Hepatocyte (in vitro differentiated cells): Measurements from ENCODE around the gene PMM1. TPM values are rescaled to one million over a fixed set of nuclear protein-coding genes. Genes with fewer than 3 reads are reported as not detected.
A peak's percentile ranks its signal among the peaks of the same experiment; 100 is the strongest.

ENCODE experiments used
- DNase-seq: peaks from one replicate; pipeline ENCODE4 v3.0.0-alpha.2; 2016; ENCODE audit warnings: low spot score
- H2AFZ ChIP-seq: fragments of 200-600 bp; sonication (generic); 2 replicates; pipeline ENCODE4 v1.6.0; 2016; ENCODE audit warnings: antibody characterized with exemption, mild to moderate bottlenecking
- H3K27ac ChIP-seq: fragments of 200-600 bp; sonication (generic); 2 replicates; pipeline ENCODE4 v1.5.1; 2016; ENCODE audit warnings: mild to moderate bottlenecking
- H3K27me3 ChIP-seq: fragments of 200-600 bp; sonication (generic); 2 replicates; pipeline ENCODE4 v1.6.1; 2016
- H3K36me3 ChIP-seq: fragments of 200-600 bp; sonication (generic); replicated peaks from 2 replicates; pipeline ENCODE4 v1.5.1; 2016; ENCODE audit warnings: low read depth; ENCODE audit not compliant: insufficient read depth
- H3K4me1 ChIP-seq: fragments of 200-600 bp; sonication (generic); 2 replicates; pipeline ENCODE4 v1.5.1; 2016; ENCODE audit warnings: mild to moderate bottlenecking, moderate library complexity; ENCODE audit not compliant: insufficient read depth
- H3K4me2 ChIP-seq: fragments of 200-600 bp; sonication (generic); 2 replicates; pipeline ENCODE4 v1.6.0; 2016
- H3K4me3 ChIP-seq: fragments of 200-600 bp; sonication (generic); 2 replicates; pipeline ENCODE4 v1.5.1; 2016; ENCODE audit warnings: mild to moderate bottlenecking
- H3K79me2 ChIP-seq: fragments of 200-600 bp; sonication (generic); 2 replicates; pipeline ENCODE4 v1.6.0; 2017; ENCODE audit warnings: mild to moderate bottlenecking
- H3K9me2 ChIP-seq: fragments of 200-600 bp; sonication (generic); replicated peaks from 2 replicates; pipeline ENCODE4 v1.6.0; 2017; ENCODE audit warnings: mild to moderate bottlenecking; ENCODE audit not compliant: insufficient read depth
- H3K9me3 ChIP-seq: fragments of 200-600 bp; sonication (generic); 2 replicates; pipeline ENCODE4 v1.5.1; 2016; ENCODE audit warnings: low read depth, mild to moderate bottlenecking
- H4K20me1 ChIP-seq: fragments of 200-600 bp; sonication (generic); 2 replicates; pipeline ENCODE4 v1.6.0; 2016; ENCODE audit warnings: mild to moderate bottlenecking; ENCODE audit not compliant: insufficient read depth, poor library complexity, severe bottlenecking
- EZH2 ChIP-seq: fragments of 200-600 bp; sonication (generic); IDR thresholded peaks from 2 replicates; pipeline ENCODE4 v1.6.1; 2016; ENCODE audit warnings: antibody characterized with exemption, mild to moderate bottlenecking, borderline replicate concordance
- EZH2phosphoT487 ChIP-seq: fragments of 200-600 bp; sonication (generic); IDR thresholded peaks from one replicate; pipeline ENCODE4 v1.6.1; 2018; ENCODE audit warnings: antibody characterized with exemption, mild to moderate bottlenecking, low read depth, moderate library complexity; ENCODE audit not compliant: unreplicated experiment, severe bottlenecking
- WGBS: methylation state at CpG from one replicate; pipeline ENCODE4 v1.1.6; 2016; ENCODE audit warnings: low lambda C conversion rate; ENCODE audit errors: missing lambda C conversion rate; 5-methylcytosine and 5-hydroxymethylcytosine counted together
- polyA plus RNA-seq: library from polyadenylated mRNA; unstranded; fragments of >200 nt; fragmentation: Nextera tagmentation; extraction: Ambion mirVana; gene quantifications from 2 replicates; pipeline ENCODE4 v1.2.1, GENCODE V29; 2016
- total RNA-seq: library from RNA; depleted of rRNA; stranded (reverse); fragments of >200 nt; gene quantifications from 2 replicates; pipeline ENCODE4 v1.2.3, GENCODE V29; 2014
- TF ChIP-seq, protein P1 (sequence below): fragments of 200-600 bp; sonication (generic); IDR thresholded peaks from 2 replicates; pipeline ENCODE4 v1.5.1; 2016; ENCODE audit warnings: antibody characterized with exemption, mild to moderate bottlenecking; ENCODE audit not compliant: poor library complexity

PMM1 gene
- total and polyA plus RNA-seq, 2 experiments from 2014 or later: 36.5 to 68.7 TPM

DNA sequence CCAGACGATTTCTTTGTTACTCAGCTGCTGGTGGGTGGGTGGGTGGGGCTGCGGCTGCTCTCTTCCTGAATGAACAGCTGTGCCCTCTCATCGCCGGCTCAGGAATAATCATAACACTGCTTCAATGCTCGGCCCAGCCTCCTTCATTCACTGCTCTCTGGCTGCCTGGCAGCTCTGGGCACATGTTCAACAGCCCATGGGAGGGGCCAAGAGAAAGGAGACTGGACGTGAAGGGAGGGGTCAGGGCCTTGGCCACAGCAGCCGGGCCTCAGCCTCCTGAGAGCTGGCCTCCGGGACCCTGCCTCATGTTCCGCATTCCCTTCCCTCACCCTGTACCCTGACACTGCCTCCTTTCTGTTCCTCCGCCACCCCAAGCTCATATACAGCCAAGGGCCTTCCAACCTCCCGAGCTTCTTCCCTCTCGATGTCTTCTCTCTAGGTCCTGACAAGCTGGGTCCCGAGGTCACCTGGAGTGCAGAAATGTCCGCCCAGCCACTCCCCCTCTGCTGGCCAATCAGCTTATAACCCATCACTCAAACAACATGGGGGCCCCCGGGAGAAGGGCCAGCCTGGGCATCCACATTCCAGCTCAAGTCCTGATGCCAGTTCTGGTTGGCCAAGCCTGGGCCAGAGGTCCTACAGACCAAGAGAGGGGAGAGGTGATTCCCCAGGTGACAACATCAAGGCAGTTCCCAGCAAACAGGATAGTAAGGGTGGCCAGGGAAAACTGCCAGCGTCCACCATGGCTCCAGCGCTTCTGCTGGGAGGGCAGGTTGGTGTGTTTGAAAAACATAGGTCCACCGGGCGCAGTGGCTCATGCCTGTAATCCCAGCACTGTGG, 32.0 kb downstream of the PMM1 start:
- WGBS: 67% methylated on average over 19 of the region's 19 CpGs
- Histone ChIP-seq H3K9me3 (no peaks in the 10 kb centered on the region), H3K4me1 (peaks cover 30% of the 10 kb centered on the region), H3K27ac (peak overlapping the region; percentile 88), H3K79me2 (no peaks in the 10 kb centered on the region), H3K4me3 (no peak overlapping the region), H3K4me2 (peak overlapping the region; percentile 61), H3K36me3 (no peaks in the 10 kb centered on the region), H3K9me2 (no peaks in the 10 kb centered on the region), H4K20me1 (no peaks in the 10 kb centered on the region), H3K27me3 (no peaks in the 10 kb centered on the region), H2AFZ (no peak overlapping the region)
- DNase-seq: peak; percentile 69
- TF ChIP-seq EZH2phosphoT487 (no peak), EZH2 (no peak)
- TF ChIP-seq, protein P1, sequence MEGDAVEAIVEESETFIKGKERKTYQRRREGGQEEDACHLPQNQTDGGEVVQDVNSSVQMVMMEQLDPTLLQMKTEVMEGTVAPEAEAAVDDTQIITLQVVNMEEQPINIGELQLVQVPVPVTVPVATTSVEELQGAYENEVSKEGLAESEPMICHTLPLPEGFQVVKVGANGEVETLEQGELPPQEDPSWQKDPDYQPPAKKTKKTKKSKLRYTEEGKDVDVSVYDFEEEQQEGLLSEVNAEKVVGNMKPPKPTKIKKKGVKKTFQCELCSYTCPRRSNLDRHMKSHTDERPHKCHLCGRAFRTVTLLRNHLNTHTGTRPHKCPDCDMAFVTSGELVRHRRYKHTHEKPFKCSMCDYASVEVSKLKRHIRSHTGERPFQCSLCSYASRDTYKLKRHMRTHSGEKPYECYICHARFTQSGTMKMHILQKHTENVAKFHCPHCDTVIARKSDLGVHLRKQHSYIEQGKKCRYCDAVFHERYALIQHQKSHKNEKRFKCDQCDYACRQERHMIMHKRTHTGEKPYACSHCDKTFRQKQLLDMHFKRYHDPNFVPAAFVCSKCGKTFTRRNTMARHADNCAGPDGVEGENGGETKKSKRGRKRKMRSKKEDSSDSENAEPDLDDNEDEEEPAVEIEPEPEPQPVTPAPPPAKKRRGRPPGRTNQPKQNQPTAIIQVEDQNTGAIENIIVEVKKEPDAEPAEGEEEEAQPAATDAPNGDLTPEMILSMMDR: no peak

DNA sequence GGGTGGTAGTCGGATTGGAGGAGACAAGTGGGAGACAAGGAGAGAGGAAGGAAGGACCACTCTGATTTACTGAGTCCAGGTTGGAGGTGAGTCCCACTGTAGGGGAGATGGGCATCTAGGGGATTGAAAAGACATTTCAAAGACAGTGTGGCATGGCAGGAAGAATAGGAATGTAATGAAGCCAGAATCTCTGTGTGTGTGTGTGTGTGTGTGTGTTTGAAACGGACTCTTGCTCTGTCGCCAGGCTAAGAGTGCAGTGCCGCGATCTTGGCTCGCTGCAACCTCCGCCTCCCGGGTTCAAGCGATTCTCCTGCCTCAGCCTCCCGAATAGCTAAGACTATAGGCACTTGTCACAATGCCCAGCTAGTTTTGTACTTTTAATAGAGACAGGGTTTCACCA, 33.1 kb downstream of the PMM1 start:
- H3K79me2 ChIP-seq: no peaks in the 10 kb centered on the region
- no peak overlapping the region for H3K4me3 ChIP-seq
- no peak overlapping the region for H3K4me2 ChIP-seq
- H3K27me3 ChIP-seq: no peaks in the 10 kb centered on the region
- H3K36me3 ChIP-seq: no peaks in the 10 kb centered on the region
- H3K9me3 ChIP-seq: no peaks in the 10 kb centered on the region
- peak overlapping the region; percentile 88 for H3K27ac ChIP-seq
- H3K9me2 ChIP-seq: no peaks in the 10 kb centered on the region
- no peak overlapping the region for H2AFZ ChIP-seq
- H4K20me1 ChIP-seq: no peaks in the 10 kb centered on the region
- TF ChIP-seq EZH2: no peak
- whole genome bisulfite sequencing: 92% methylated on average over 10 of the region's 10 CpGs
- no peak for DNase-seq
- H3K4me1 ChIP-seq: peaks cover 28% of the 10 kb centered on the region

DNA sequence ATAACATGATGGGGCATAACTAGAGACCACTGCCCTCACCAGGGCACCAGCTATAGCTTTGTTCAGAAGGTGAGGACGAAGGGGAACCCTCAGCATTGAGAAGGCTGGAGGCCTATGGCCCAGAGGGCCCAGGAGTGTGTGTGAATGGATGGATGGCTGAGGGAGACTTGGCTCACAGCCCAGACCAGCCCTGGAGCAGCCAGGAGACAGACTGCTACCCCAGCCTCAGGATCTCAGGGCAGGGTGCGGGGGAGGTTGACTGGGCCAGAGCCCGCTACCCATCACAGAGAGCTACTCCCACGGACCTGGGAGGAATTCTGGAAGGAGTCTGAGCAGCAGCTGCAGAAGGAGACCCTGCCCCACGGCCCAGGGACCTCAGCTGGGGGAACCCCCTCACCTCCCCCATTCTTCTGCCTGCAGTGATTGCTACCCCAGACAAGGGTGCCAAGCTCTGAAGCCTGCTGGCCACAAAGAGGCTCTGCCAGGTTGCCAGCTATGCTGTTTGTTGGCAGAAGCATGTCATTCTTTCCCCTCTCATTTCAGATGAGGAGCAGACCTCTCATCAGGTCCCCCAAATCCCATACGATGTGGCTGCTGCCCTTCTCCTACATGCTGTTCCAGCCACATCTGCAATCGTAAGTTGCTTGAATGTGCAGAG, 34.2 kb downstream of the PMM1 start:
- H3K9me2 ChIP-seq: no peaks in the 10 kb centered on the region
- H3K4me3 ChIP-seq: no peak overlapping the region
- no peaks in the 10 kb centered on the region for H3K36me3 ChIP-seq
- no peak overlapping the region for H2AFZ ChIP-seq
- 86% methylated on average over 7 of the region's 7 CpGs for WGBS
- no peaks in the 10 kb centered on the region for H4K20me1 ChIP-seq
- no peaks in the 10 kb centered on the region for H3K27me3 ChIP-seq
- no peak overlapping the region for H3K27ac ChIP-seq
- H3K79me2 ChIP-seq: no peaks in the 10 kb centered on the region
- TF ChIP-seq EZH2 (no peak), EZH2phosphoT487 (no peak)
- TF ChIP-seq, protein P1: no peak
- H3K4me2 ChIP-seq: no peak overlapping the region
- H3K4me1 ChIP-seq: peaks cover 19% of the 10 kb centered on the region
- no peaks in the 10 kb centered on the region for H3K9me3 ChIP-seq
- no peak for DNase-seq

DNA sequence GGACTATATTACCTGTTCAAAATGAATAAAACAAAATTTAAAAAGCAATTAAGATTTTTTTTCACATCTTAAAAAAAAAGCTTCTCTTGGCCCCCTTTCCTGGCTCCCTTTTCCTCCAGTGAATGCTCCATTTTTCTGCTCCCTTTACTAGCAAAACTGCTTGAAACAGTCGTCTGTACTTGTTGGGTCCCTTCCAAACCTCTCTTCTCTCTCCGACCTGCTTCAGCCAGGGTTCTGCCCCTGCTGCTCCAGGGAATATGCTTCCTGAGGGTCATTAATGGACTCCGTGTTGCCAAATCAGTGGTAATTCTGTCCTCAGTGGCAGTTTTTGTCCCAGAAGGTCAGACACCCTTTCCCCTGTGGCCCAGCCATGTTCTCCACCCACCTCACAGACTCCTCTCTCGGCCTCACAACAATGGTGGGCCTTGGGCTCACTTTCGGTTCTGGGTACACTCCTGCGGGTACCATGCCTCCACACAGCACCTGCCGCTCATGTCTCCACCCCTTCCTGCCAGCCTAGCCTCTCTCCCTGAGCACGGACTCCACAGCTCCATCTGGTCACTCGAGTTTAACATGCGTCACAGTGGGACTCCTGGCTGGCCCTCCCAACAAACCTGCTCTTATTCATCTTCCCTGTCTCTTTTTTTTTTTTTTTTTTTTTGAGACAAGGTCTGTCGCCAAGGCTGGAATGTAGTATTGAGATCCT, 37.6 kb downstream of the PMM1 start:
- 80% methylated on average over 10 of the region's 11 CpGs for WGBS
- Histone ChIP-seq H3K4me2 (no peak overlapping the region), H3K9me3 (no peaks in the 10 kb centered on the region), H3K4me3 (no peak overlapping the region), H3K27me3 (no peaks in the 10 kb centered on the region), H3K79me2 (no peaks in the 10 kb centered on the region), H3K4me1 (peaks cover 2% of the 10 kb centered on the region), H3K27ac (no peak overlapping the region), H4K20me1 (no peaks in the 10 kb centered on the region), H2AFZ (no peak overlapping the region), H3K9me2 (no peaks in the 10 kb centered on the region), H3K36me3 (no peaks in the 10 kb centered on the region)
- DNase-seq: no peak
- TF ChIP-seq EZH2 (no peak), EZH2phosphoT487 (no peak)
- TF ChIP-seq, protein P1: no peak
